Adrenal gland (tissue), 5 donors: Measurements from ENCODE around the gene ZNF765.

Experiments used
- POLR2A ChIP-seq, 2 donors: fragments of 450-650 bp; IDR thresholded peaks; one replicate each; pipeline ENCODE4 v1.6.1; 2017; ENCODE audit warnings: antibody characterized with exemption in 2 of 2, mild to moderate bottlenecking in 2 of 2, moderate library complexity in 1 of 2
- TF ChIP-seq, protein P1 (sequence below), 6 experiments: fragments of 450-650 bp in 4 of 6; fragments of 200-600 bp in 2 of 6; sonication (generic) in 1 of 6; IDR thresholded peaks; 1 replicate in 5 of 6; 2 replicates in 1 of 6; pipeline versions ENCODE4 v1.5.1 to v1.8.0; 2016 to 2021; ENCODE audit warnings: antibody characterized with exemption in 6 of 6, mild to moderate bottlenecking in 2 of 6, moderate library complexity in 1 of 6
- donor health status: DM: no; HTN: no; CAD: no.

DNA sequence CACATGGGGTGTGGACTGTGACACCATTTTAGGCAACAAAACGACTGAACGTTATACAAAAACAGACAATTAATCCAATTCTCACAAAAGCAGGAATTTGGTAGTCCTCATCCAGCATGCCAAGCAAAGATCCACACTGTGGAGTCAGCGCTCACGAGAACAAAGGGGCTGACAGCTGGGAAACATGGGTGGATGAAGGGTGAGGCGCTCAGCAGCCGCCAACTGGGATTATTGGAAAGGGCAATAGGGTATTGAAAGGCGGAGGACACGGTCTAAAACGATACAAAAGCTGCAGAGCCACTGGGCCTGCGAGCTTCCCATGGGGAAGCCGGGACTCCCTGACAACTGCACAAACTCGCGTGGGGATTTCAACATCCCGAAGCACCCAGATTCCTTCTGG is 67.9 kb downstream of the ZNF765 start:
- TF ChIP-seq, protein P1, sequence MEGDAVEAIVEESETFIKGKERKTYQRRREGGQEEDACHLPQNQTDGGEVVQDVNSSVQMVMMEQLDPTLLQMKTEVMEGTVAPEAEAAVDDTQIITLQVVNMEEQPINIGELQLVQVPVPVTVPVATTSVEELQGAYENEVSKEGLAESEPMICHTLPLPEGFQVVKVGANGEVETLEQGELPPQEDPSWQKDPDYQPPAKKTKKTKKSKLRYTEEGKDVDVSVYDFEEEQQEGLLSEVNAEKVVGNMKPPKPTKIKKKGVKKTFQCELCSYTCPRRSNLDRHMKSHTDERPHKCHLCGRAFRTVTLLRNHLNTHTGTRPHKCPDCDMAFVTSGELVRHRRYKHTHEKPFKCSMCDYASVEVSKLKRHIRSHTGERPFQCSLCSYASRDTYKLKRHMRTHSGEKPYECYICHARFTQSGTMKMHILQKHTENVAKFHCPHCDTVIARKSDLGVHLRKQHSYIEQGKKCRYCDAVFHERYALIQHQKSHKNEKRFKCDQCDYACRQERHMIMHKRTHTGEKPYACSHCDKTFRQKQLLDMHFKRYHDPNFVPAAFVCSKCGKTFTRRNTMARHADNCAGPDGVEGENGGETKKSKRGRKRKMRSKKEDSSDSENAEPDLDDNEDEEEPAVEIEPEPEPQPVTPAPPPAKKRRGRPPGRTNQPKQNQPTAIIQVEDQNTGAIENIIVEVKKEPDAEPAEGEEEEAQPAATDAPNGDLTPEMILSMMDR (IDR thresholded peaks at IDR 0.05), result no peak
- TF ChIP-seq POLR2A (IDR thresholded peaks at IDR 0.05), result no peak
